HG03558 (cell line): ENCODE measurements around the gene CDH24.

Experiments used
- ATAC-seq: cut with Tn5 transposase; IDR thresholded peaks from one replicate; pipeline ENCODE4 v1.9.1; 2021; ENCODE audit warnings: moderate number of reproducible peaks; ENCODE audit not compliant: unreplicated experiment; ENCODE audit errors: extremely low read depth

The CDH24 gene, protein sequence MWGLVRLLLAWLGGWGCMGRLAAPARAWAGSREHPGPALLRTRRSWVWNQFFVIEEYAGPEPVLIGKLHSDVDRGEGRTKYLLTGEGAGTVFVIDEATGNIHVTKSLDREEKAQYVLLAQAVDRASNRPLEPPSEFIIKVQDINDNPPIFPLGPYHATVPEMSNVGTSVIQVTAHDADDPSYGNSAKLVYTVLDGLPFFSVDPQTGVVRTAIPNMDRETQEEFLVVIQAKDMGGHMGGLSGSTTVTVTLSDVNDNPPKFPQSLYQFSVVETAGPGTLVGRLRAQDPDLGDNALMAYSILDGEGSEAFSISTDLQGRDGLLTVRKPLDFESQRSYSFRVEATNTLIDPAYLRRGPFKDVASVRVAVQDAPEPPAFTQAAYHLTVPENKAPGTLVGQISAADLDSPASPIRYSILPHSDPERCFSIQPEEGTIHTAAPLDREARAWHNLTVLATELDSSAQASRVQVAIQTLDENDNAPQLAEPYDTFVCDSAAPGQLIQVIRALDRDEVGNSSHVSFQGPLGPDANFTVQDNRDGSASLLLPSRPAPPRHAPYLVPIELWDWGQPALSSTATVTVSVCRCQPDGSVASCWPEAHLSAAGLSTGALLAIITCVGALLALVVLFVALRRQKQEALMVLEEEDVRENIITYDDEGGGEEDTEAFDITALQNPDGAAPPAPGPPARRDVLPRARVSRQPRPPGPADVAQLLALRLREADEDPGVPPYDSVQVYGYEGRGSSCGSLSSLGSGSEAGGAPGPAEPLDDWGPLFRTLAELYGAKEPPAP

GRCh38 chr14:23056956-23057756 is at the start of gene CDH24:
Gene CDH24, minus strand, starts transcription at chr14:23057520. Its CDS starts 1,787 bp downstream, at chr14:23055733.
- ATAC-seq: no peak

- ATAC-seq: no peak
Observed at GRCh38 chr14:23106747-23107045, 49.4 kb upstream of the CDH24 start.

DNA sequence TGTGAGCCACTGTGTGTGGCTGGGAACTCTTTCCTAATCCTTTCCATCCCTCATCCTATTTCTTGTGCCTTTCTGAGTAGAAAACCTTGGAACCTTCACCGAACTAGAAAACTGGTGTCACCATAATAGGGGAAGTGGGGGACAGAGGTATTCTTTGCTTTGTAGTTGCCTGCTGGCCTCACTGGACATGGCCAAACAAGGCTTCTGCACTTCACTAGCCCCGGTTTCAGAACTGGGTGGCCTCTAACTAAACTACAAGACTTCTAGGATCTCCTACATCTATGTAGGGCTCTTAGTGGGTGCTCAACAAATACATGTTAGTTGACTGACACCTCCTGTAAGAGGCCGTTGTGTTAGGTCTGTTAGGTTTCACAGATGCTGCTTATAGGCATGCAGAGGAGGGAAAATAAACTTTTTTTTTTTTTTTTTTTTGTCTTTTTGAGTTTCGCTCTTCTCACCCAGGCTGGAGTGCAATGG is 48.1 kb upstream of the CDH24 start:
- ATAC-seq: no peak

DNA sequence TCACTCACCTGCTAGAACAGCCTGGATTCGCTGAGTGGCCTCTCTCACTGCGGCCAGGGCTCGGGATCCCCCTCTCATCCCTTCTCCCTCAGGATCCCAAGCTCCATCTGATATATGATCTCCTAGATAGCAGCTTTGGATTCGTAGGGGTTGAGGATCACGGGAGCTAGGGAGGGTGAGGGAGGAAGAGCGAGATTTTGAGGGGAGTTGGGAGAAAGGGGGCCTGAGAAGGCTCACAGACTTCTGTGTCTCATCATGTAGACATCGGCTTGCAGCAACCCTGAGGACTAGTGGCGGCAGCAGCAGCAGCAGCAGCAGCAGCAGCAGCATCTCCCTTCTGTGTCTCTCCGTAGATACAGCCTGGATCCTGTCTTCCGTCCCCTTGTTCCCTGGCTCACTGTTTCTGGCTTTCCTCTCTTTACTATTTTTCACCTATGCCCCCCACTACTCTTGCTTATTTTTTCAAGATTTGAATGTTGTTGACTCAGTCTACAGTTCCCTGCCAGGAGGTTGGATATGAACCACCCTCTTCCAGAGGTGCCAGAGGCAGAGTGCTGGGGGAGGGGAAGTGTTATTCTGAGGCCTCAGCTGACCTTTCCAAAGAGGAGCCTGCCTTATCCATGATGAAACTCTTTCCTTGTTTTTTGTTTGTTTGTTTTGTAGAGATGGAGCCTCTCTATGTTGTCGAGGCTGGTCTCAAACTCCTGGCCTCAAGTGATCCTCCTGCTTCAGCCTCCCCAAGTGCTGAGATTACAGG is 47.4 kb upstream of the CDH24 start, which contains the start of gene CIROP:
Gene CIROP (minus strand): TSS at position 399 of the 757 bp plus-strand sequence. CDS start 69 bp downstream, at position 330.
- ATAC-seq: no peak

- no peak for ATAC-seq
Observed at GRCh38 chr14:23104070-23104590, 46.8 kb upstream of the CDH24 start.

GRCh38 chr14:23103581-23103980 is 46.3 kb upstream of the CDH24 start:
- ATAC-seq: no peak

- ATAC-seq: no peak
Observed at GRCh38 chr14:23102801-23103200, 45.5 kb upstream of the CDH24 start.

- ATAC-seq: no peak
Observed at GRCh38 chr14:23101986-23102625, 44.8 kb upstream of the CDH24 start.

- no peak for ATAC-seq
Observed at GRCh38 chr14:23101213-23101970, 44.1 kb upstream of the CDH24 start.

- ATAC-seq: no peak
Observed at GRCh38 chr14:23099212-23099861, 42.0 kb upstream of the CDH24 start.

- no peak for ATAC-seq
Observed at GRCh38 chr14:23097786-23098185, 40.5 kb upstream of the CDH24 start.

DNA sequence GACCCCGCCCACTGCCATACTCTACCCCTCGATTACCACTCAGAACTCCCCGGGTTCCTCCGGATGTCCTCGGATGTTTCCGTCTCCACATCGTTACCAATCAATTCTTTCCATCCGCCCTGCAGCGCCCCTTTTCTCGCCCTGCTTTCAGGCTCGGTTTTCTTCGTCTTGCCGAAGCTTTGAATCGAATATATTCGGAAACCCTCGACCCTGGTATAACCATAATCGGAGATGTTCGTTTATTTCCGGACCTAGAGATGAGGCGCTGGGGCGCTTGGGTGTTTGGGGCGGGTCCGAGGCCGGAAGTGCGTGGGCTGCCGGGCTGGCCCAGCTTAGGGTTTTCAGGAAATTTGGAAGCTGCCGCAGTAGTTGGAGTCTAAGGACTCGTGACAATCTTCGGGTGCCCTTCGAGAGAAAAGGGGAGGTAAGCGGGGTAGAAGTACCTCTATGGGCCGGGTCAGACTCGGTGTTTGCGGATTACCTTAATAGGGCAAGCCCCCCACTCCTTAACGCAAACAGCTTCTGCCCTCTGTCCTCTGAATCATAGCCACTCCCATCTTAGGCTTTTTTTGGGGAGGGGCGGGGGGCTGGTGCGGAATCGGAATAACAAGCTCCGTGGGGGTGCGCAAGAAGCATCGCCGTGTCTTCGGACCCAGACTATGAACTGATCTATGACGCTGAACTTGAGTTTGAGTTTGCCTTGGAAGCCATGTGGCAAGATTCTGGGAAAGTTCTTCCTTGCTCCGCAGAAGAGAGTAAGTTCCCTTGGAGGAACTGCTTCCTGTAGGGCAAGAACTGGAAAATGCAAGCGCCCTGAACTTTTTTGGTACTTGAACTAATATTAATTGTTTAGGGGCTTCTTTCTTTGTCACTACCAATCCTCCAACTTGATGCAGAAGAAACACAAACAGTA is 38.1 kb upstream of the CDH24 start, which contains the start of gene C14orf119:
Gene C14orf119 (plus strand): TSS at position 310 of the 913 bp plus-strand sequence. CDS start 2,154 bp downstream, outside the sequence.
- ATAC-seq: peak; percentile 85

GRCh38 chr14:23094666-23095195 is 37.4 kb upstream of the CDH24 start, which contains the start of gene ACIN1:
Gene ACIN1, minus strand, starts transcription at chr14:23095136. Its CDS starts 24 bp downstream, at chr14:23095112.
- ATAC-seq: peak; percentile 6

DNA sequence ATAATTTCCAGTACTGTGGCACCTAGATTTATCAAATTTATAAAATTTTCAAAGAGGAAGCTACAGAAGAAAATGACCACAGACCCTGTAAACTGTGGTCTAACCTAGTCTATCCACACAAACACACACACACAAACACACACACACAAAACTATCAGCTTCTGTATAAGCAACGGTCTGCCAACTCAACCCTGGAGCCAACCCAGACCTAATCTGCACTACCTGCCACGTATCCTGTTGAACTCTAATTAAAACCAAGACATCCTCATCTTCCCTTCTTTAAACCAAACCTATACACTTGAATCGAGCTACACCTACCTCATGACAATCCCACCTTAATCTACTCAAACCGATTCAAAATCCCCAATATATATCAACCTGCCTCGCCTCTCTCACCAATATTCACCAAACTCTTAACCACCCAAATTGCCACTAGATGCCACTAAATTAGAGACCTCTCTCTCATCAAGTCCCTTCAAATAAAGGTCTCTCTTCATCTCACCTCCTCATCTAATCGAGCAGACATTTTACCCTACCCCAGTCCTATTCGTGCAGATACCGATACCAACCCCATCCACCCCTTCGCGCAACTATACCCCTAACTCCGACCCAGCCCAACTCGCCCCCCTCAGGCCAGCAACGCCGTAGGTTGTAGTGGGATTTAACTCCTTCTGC is 36.8 kb upstream of the CDH24 start:
- no peak for ATAC-seq

GRCh38 chr14:23093526-23093925 is 36.2 kb upstream of the CDH24 start:
- no peak for ATAC-seq

DNA sequence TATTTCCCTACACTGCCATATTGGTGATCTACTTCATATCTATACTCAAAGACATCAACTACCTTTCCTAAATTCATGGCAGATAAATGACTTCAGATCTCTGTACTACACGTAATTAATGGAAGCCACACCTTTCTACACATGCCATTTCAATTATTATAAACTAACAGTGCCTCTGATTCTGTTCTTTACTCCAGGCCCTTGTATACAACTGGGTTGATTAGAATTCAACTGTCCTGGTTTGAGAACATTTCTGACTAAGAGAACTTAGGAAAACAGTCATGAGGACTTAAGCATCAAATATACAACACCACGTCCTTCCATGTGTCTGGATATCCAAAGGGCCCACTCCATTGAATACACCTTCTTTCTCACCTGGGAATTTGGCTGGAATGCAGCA is 35.8 kb upstream of the CDH24 start:
- no peak for ATAC-seq
